ENCODE results near the gene NFX1. TPM values are rescaled to one million over a fixed set of nuclear protein-coding genes. Genes with fewer than 3 reads are reported as not detected.

Gene NFX1
- total and polyA plus RNA-seq, 9 of the 15 experiments (the other 6 are each of a cell fraction or from before 2014, with no cell fraction given) = 8.8 to 38.9 (median 26.8) TPM

GRCh38 chr9:33351547-33351946, 61.2 kb downstream of the NFX1 start:
- WGBS (ENCODE audit: insufficient coverage, low coverage, missing lambda C conversion rate) = 79% methylated on average over 4 of the region's 4 CpGs
- in situ Hi-C loops (cut with MboI) (no loop called here), intact Hi-C loops (cut with micrococcal nuclease) (no loop called here)
- H3K4me2 ChIP-seq (ENCODE audit: insufficient read depth, low read length) = no peak overlapping the region
- FAIRE-seq (no peak), DNase-seq (ENCODE audit: extremely low read depth in 1 of 4, low spot score in 3 of 4) (no peak), ATAC-seq (no peak)
- H3K9me3 ChIP-seq (replicated peaks; ENCODE audit: control insufficient read depth, insufficient read depth, low read depth, low read length) = no peaks in the 10 kb centered on the region; the same call in 1 of the 2 replicates
- H3K79me2 ChIP-seq (ENCODE audit: control insufficient read depth, insufficient read depth, low read length) = no peaks in the 10 kb centered on the region
- H3K4me3 ChIP-seq = no peak overlapping the region
- H3K27ac ChIP-seq (ENCODE audit: extremely low read depth, low read depth, low read length) = no peak overlapping the region
- ChIA-PET CTCF (ENCODE audit: low intra/inter-chr PET ratio) (no interaction called here), POLR2A (interaction anchor here (1.2 kb wide), 1 partner anchor 42 kb away, joined by 3 read pairs; no protein-coding TSS in a partner anchor)
- peaks cover 47% of the 10 kb centered on the region for H3K36me3 ChIP-seq (ENCODE audit: control insufficient read depth, insufficient read depth, low read length)
- no peaks in the 10 kb centered on the region for H4K20me1 ChIP-seq (replicated peaks; ENCODE audit: control insufficient read depth, insufficient read depth, low read length)
- H3K9me1 ChIP-seq (ENCODE audit: control insufficient read depth, insufficient read depth, low read length) = no peaks in the 10 kb centered on the region
- H2AFZ ChIP-seq (ENCODE audit: low read depth, low read length) = no peak overlapping the region
- BruUV-seq (replicated peaks) = no TSS peak
- no peak overlapping the region for H3K9ac ChIP-seq (ENCODE audit: insufficient read depth in 1 of 2, low read depth in 2 of 2, low read length in 2 of 2)
- H3K27me3 ChIP-seq (ENCODE audit: control insufficient read depth in 2 of 2, insufficient read depth in 2 of 2, low read length in 2 of 2) = no peaks in the 10 kb centered on the region
- H3K4me1 ChIP-seq (replicated peaks in 1 of 2; ENCODE audit: control insufficient read depth in 2 of 2, insufficient read depth in 2 of 2, low read length in 2 of 2) = peaks cover 0 to 12% of the 10 kb centered on the region in 2 experiments; a peak in 4 of 5 replicates
- TF ChIP-seq CSDE1 (IDR thresholded peaks at IDR 0.05) (no peak), ZNF124 (CRISPR knock-in tag; IDR thresholded peaks at IDR 0.05) (no peak), ZNF253 (CRISPR knock-in tag; conservative IDR thresholded peaks at IDR 0.05) (no peak), ATF7 (IDR thresholded peaks at IDR 0.05) (no peak), POLR3G (IDR thresholded peaks at IDR 0.05; ENCODE audit: extremely low read depth, insufficient read length, insufficient replicate concordance) (no peak), ZNF76 (CRISPR knock-in tag; IDR thresholded peaks at IDR 0.05; ENCODE audit: borderline replicate concordance) (no peak), ETV6 (IDR thresholded peaks at IDR 0.05; ENCODE audit: borderline replicate concordance in 1 of 2, low read depth in 2 of 2, low read length in 1 of 2) (no peak), ETV6 (CRISPR knock-in tag; IDR thresholded peaks at IDR 0.05; ENCODE audit: borderline replicate concordance) (no peak), ASH1L (IDR thresholded peaks at IDR 0.05; ENCODE audit: borderline replicate concordance, low read depth, partially characterized antibody) (no peak)

Data from K562 (cell line).